HCT116 (cell line): ENCODE measurements around the gene MLLT3. TPM values are rescaled to one million over a fixed set of nuclear protein-coding genes. Genes with fewer than 3 reads are reported as not detected.

ENCODE experiments used
- ATAC-seq: fragments of 200-7000 bp; cut with Tn5 transposase; 2 replicates; pipeline ENCODE4 v1.9.1; 2020; ENCODE audit warnings: mild to moderate bottlenecking, moderate library complexity
- BruUV-seq: library from RNA; stranded (reverse); fragments of 400-500 nt; replicated peaks from 2 replicates; lab custom pipeline; 2021; lab: Mats Ljungman, UMichigan
- CTCF ChIA-PET: fragments of 300-600 bp; sonication (Branson Sonifier 250); formaldehyde crosslinking; loops from one replicate; lab custom pipeline; 2021; ENCODE audit warnings: antibody characterized with exemption; lab: Charles Lee
- POLR2A ChIA-PET: fragments of 300-600, 350-600 bp; sonication (Branson Sonifier 250); formaldehyde crosslinking; loops from one replicate; lab custom pipeline; 2021; ENCODE audit warnings: antibody characterized with exemption; lab: Charles Lee
- RAD21 ChIA-PET, 2 experiments: fragments of 300-600 bp; sonication (Branson Sonifier 250); formaldehyde crosslinking; loops; one replicate each; lab custom pipeline; 2023; ENCODE audit warnings: low total read pairs in 2 of 2; ENCODE audit not compliant: uncharacterized antibody in 2 of 2, unreplicated experiment in 2 of 2, low non-redundant PET in 1 of 2; lab: Charles Lee
- DNase-seq: peaks from one replicate; pipeline ENCODE4 v3.0.0-alpha.2; 2010; ENCODE audit warnings: low read depth, low spot score
- H2AFZ ChIP-seq: fragments of 200-600 bp; shearing (Covaris generic), sonication (generic); 2 replicates; pipeline ENCODE4 v1.6.1; 2017; ENCODE audit warnings: low read depth, mixed run types, mixed read lengths, antibody characterized with exemption, low read length; ENCODE audit not compliant: poor library complexity, severe bottlenecking
- H3K27ac ChIP-seq: 2 replicates; pipeline ENCODE4 v1.5.1; 2012; ENCODE audit warnings: low read depth, low read length
- H3K27me3 ChIP-seq: fragments of 200-600 bp; sonication (generic); 2 replicates; pipeline ENCODE4 v1.6.1; 2016; ENCODE audit warnings: mixed run types, low read length, mixed read lengths; ENCODE audit not compliant: insufficient read depth
- H3K36me3 ChIP-seq, 2 experiments: fragments of 200-500 bp in 1 of 2; fragments of 200-600 bp in 1 of 2; sonication (Bioruptor generic) in 1 of 2; sonication (generic) in 1 of 2; 2 replicates each; pipeline versions ENCODE4 v1.5.1 to v1.6.1; 2014 to 2016; ENCODE audit warnings: low read length in 2 of 2, inconsistent platforms in 1 of 2, mixed read lengths in 1 of 2, mixed run types in 1 of 2; ENCODE audit not compliant: insufficient read depth in 2 of 2, control insufficient read depth in 1 of 2
- H3K4me1 ChIP-seq, 2 experiments: fragments of 200-600 bp in 1 of 2; sonication (generic) in 1 of 2; 2 replicates each; pipeline versions ENCODE4 v1.5.1 to v1.6.1; 2012 to 2017; ENCODE audit warnings: low read length in 2 of 2, inconsistent platforms in 1 of 2, mild to moderate bottlenecking in 1 of 2, mixed read lengths in 1 of 2, mixed run types in 1 of 2, moderate library complexity in 1 of 2; ENCODE audit not compliant: insufficient read depth in 2 of 2, control insufficient read depth in 1 of 2
- H3K4me2 ChIP-seq: fragments of 200-600 bp; sonication (generic); 2 replicates; pipeline ENCODE4 v1.6.1; 2017; ENCODE audit warnings: mixed run types, low read length, mixed read lengths
- H3K4me3 ChIP-seq, 2 experiments: fragments of 200-600 bp in 1 of 2; sonication (generic) in 1 of 2; replicated peaks in 1 of 2; 2 replicates each; pipeline ENCODE4 v1.5.1; 2011 to 2016; ENCODE audit warnings: low read length in 2 of 2, control low read depth in 1 of 2, low read depth in 1 of 2, mild to moderate bottlenecking in 1 of 2, mixed read lengths in 1 of 2, mixed run types in 1 of 2
- H3K79me2 ChIP-seq: fragments of 200-600 bp; sonication (generic); 2 replicates; pipeline ENCODE4 v1.6.1; 2017; ENCODE audit warnings: mild to moderate bottlenecking, mixed run types, low read length, moderate library complexity, mixed read lengths; ENCODE audit not compliant: insufficient read depth
- H3K9ac ChIP-seq: fragments of 200-600 bp; sonication (generic); 2 replicates; pipeline ENCODE4 v1.6.1; 2016; ENCODE audit warnings: low read length, mixed read lengths
- H3K9me2 ChIP-seq: fragments of 200-600 bp; sonication (generic), shearing (Covaris generic); 2 replicates; pipeline ENCODE4 v1.6.1; 2017; ENCODE audit warnings: mixed run types, mild to moderate bottlenecking, moderate library complexity; ENCODE audit not compliant: insufficient read depth
- H3K9me3 ChIP-seq, 2 experiments: fragments of 200-500 bp in 1 of 2; fragments of 200-600 bp in 1 of 2; sonication (Bioruptor generic) in 1 of 2; sonication (generic) in 1 of 2; 2 replicates each; pipeline ENCODE4 v1.6.1; 2014 to 2017; ENCODE audit warnings: low read length in 2 of 2, mixed read lengths in 2 of 2, inconsistent platforms in 1 of 2, low read depth in 1 of 2, mild to moderate bottlenecking in 1 of 2, mixed run types in 1 of 2, moderate library complexity in 1 of 2; ENCODE audit not compliant: control insufficient read depth in 1 of 2, insufficient read depth in 1 of 2
- H4K20me1 ChIP-seq: fragments of 200-600 bp; sonication (generic), shearing (Covaris generic); 2 replicates; pipeline ENCODE4 v1.6.1; 2017; ENCODE audit warnings: mixed run types, mild to moderate bottlenecking, moderate library complexity; ENCODE audit not compliant: insufficient read depth
- ATF3 ChIP-seq: IDR thresholded peaks from 2 replicates; pipeline ENCODE4 v1.6.1; 2012
- CEBPB ChIP-seq: IDR thresholded peaks from 2 replicates; pipeline ENCODE4 v1.6.1; 2012; ENCODE audit warnings: low read depth
- CTCF ChIP-seq, 3 experiments: fragments of 200-600 bp in 1 of 3; sonication (generic) in 1 of 3; IDR thresholded peaks in 2 of 3; conservative IDR thresholded peaks in 1 of 3; 2 replicates each; pipeline ENCODE4 v1.5.1; 2012 to 2017; ENCODE audit warnings: low read depth in 2 of 3, low read length in 2 of 3, antibody characterized with exemption in 1 of 3, borderline replicate concordance in 1 of 3, control low read depth in 1 of 3, mild to moderate bottlenecking in 1 of 3, mixed read lengths in 1 of 3, mixed run types in 1 of 3, moderate library complexity in 1 of 3; ENCODE audit not compliant: insufficient read depth in 1 of 3
- EGR1 ChIP-seq: IDR thresholded peaks from 2 replicates; pipeline ENCODE4 v1.6.1; 2012; ENCODE audit warnings: low read depth
- EZH2 ChIP-seq: fragments of 200-600 bp; sonication (generic); IDR thresholded peaks from 2 replicates; pipeline ENCODE4 v1.6.1; 2017; ENCODE audit warnings: antibody characterized with exemption, mixed run types
- FOSL1 ChIP-seq: IDR thresholded peaks from 2 replicates; pipeline ENCODE4 v1.6.1; 2012; ENCODE audit warnings: low read depth
- MAX ChIP-seq: IDR thresholded peaks from 2 replicates; pipeline ENCODE4 v1.6.1; 2012
- POLR2A ChIP-seq: IDR thresholded peaks from 2 replicates; pipeline ENCODE4 v1.7.0; 2011; ENCODE audit warnings: borderline replicate concordance; ENCODE audit not compliant: insufficient read depth, insufficient read length; ENCODE audit errors: extremely low read depth
- POLR2AphosphoS5 ChIP-seq: IDR thresholded peaks from 2 replicates; pipeline ENCODE4 v1.6.1; 2011; ENCODE audit warnings: mild to moderate bottlenecking, low read depth, low read length, moderate library complexity
- SIN3A ChIP-seq: IDR thresholded peaks from 2 replicates; pipeline ENCODE4 v1.6.1; 2012; ENCODE audit warnings: low read depth
- SP1 ChIP-seq: IDR thresholded peaks from 2 replicates; pipeline ENCODE4 v1.6.1; 2012; ENCODE audit warnings: low read depth
- ZBTB33 ChIP-seq: IDR thresholded peaks from 2 replicates; pipeline ENCODE4 v1.6.1; 2011; ENCODE audit warnings: mild to moderate bottlenecking, low read length, moderate library complexity; ENCODE audit not compliant: insufficient replicate concordance; ENCODE audit errors: extremely low read depth
- ZFX ChIP-seq: fragments of 450-650 bp; IDR thresholded peaks from 2 replicates; pipeline ENCODE4 v1.6.1; 2017
- ZNF274 ChIP-seq: fragments of 200-500 bp; sonication (Bioruptor generic); IDR thresholded peaks from 2 replicates; pipeline ENCODE4 v1.6.1; 2014; ENCODE audit warnings: mild to moderate bottlenecking, low read depth, low read length, inconsistent platforms
- intact Hi-C: fragments of 100-400 bp; cut with micrococcal nuclease; formaldehyde crosslinking; loops from 2 replicates; pipeline ENCODE4 v1.10.0; 2022
- total RNA-seq: library from RNA; stranded (reverse); gene quantifications from one replicate; pipeline ENCODE4 v1.2.1, GENCODE V29; 2021; ENCODE audit not compliant: unreplicated experiment

The MLLT3 gene
- total RNA-seq, 1 experiment from 2014 or later = 4.3 TPM

GRCh38 chr9:20313415-20313814 lies 308.9 kb downstream of the MLLT3 start:
- CTCF ChIA-PET = no interaction called here

GRCh38 chr9:20312732-20313131 lies 309.6 kb downstream of the MLLT3 start:
- peaks cover 0 to 4% of the 10 kb centered on the region in 2 experiments; a peak in 2 of 4 replicates for H3K4me1 ChIP-seq
- no peak overlapping the region for H3K27ac ChIP-seq
- DNase-seq (no peak), ATAC-seq (no peak; the same call in 1 of the 2 replicates)
- no peak overlapping the region for H3K4me2 ChIP-seq
- H3K9me3 ChIP-seq = no peaks in the 10 kb centered on the region
- ChIA-PET RAD21 (no interaction called here), POLR2A (no interaction called here), CTCF (no interaction called here)
- peaks cover 6% of the 10 kb centered on the region; the same call in 1 of the 2 replicates for H3K27me3 ChIP-seq
- intact Hi-C loops = no loop called here
- no peaks in the 10 kb centered on the region for H3K9me2 ChIP-seq
- H2AFZ ChIP-seq = no peak overlapping the region
- no peak overlapping the region for H3K9ac ChIP-seq
- no peaks in the 10 kb centered on the region for H4K20me1 ChIP-seq
- no peaks in the 10 kb centered on the region for H3K79me2 ChIP-seq
- H3K4me3 ChIP-seq = no peak overlapping the region
- no peaks in the 10 kb centered on the region for H3K36me3 ChIP-seq
- BruUV-seq = no TSS peak
- TF ChIP-seq CTCF (IDR thresholded peaks at IDR 0.05 in 2 of 3, conservative IDR thresholded peaks at IDR 0.05 in 1 of 3; ENCODE audit: borderline replicate concordance in 1 of 3, insufficient read depth in 1 of 3, low read depth in 2 of 3, low read length in 2 of 3) (no peak), EZH2 (no peak), POLR2A (no peak), ZNF274 (no peak), ZFX (no peak), FOSL1 (peak; percentile 48; the same call in 1 of the 2 replicates), ATF3 (no peak), EGR1 (no peak), MAX (no peak), SIN3A (no peak), SP1 (no peak), CEBPB (no peak)

More at GRCh38 chr9:20313415-20313814, 308.9 kb downstream of the MLLT3 start:
- H3K27ac ChIP-seq = no peak overlapping the region
- intact Hi-C loops = no loop called here
- DNase-seq (no peak), ATAC-seq (no peak)
- H3K79me2 ChIP-seq = no peaks in the 10 kb centered on the region
- H2AFZ ChIP-seq = no peak overlapping the region
- ChIA-PET RAD21 (no interaction called here), POLR2A (no interaction called here)
- H3K4me1 ChIP-seq = peaks cover 0 to 4% of the 10 kb centered on the region in 2 experiments; a peak in 2 of 4 replicates
- H4K20me1 ChIP-seq = no peaks in the 10 kb centered on the region
- no peak overlapping the region for H3K4me3 ChIP-seq
- peaks cover 2% of the 10 kb centered on the region; the same call in 1 of the 2 replicates for H3K27me3 ChIP-seq
- H3K9me2 ChIP-seq = no peaks in the 10 kb centered on the region
- TF ChIP-seq POLR2AphosphoS5 (no peak), SIN3A (no peak), ZBTB33 (no peak)
- no peak overlapping the region for H3K4me2 ChIP-seq
- no TSS peak for BruUV-seq
- no peaks in the 10 kb centered on the region for H3K9me3 ChIP-seq
- H3K9ac ChIP-seq = no peak overlapping the region
- no peaks in the 10 kb centered on the region for H3K36me3 ChIP-seq
